Stimulated activated CD8-positive, alpha-beta memory T cell treated with anti-CD3 and anti-CD28 coated beads, Interleukin-7, amount 100 ng/mL, for 24 hours (primary cell): ENCODE results near the gene SLFN11.
"Not testable (repeated sequence)": the region's sequence is repeated elsewhere in the genome, so short reads cannot be mapped to it uniquely, and the experiment has no call there.

Experiments
- DNase-seq: peaks from one replicate; pipeline ENCODE4 v3.0.0-alpha.2; 2020; ENCODE audit warnings: low read depth

The SLFN11 gene

GRCh38 chr17:35352284-35352683, 21.1 kb downstream of the SLFN11 start:
- DNase-seq = no peak

- DNase-seq = no peak
Measured at GRCh38 chr17:35350493-35350892, 22.9 kb downstream of the SLFN11 start.

- DNase-seq = no peak
Measured at GRCh38 chr17:35345926-35346771, 27.3 kb downstream of the SLFN11 start.

- DNase-seq = no peak
Measured at GRCh38 chr17:35345445-35345925, 27.9 kb downstream of the SLFN11 start.

- DNase-seq = no peak
Measured at GRCh38 chr17:35344262-35344661, 29.2 kb downstream of the SLFN11 start.

- no peak for DNase-seq
Measured at GRCh38 chr17:35342276-35342675, 31.1 kb downstream of the SLFN11 start.

- DNase-seq = no peak
Measured at GRCh38 chr17:35341411-35341992, 31.9 kb downstream of the SLFN11 start.

GRCh38 chr17:35338230-35338629, 35.2 kb downstream of the SLFN11 start:
- DNase-seq = no peak

- no peak for DNase-seq
Measured at GRCh38 chr17:35337364-35337763, 36.1 kb downstream of the SLFN11 start.

- not testable (repeated sequence) for DNase-seq
Measured at GRCh38 chr17:35333578-35333977, 39.8 kb downstream of the SLFN11 start.

GRCh38 chr17:35322749-35323148, 50.7 kb downstream of the SLFN11 start:
- DNase-seq = no peak

- DNase-seq = no peak
Measured at GRCh38 chr17:35315971-35316370, 57.5 kb downstream of the SLFN11 start.

GRCh38 chr17:35315283-35315682, 58.1 kb downstream of the SLFN11 start:
- DNase-seq = no peak

GRCh38 chr17:35314415-35315216, 58.8 kb downstream of the SLFN11 start:
- no peak for DNase-seq

GRCh38 chr17:35313875-35314409, 59.5 kb downstream of the SLFN11 start:
- no peak for DNase-seq

- DNase-seq = peak; percentile 65
Measured at GRCh38 chr17:35312790-35313711, 60.4 kb downstream of the SLFN11 start.

- no peak for DNase-seq
Measured at GRCh38 chr17:35312346-35312745, 61.1 kb downstream of the SLFN11 start.

- DNase-seq = not testable (repeated sequence)
Measured at GRCh38 chr17:35309345-35309744, 64.1 kb downstream of the SLFN11 start.
